GM13976 (cell line): Measurements from ENCODE around the gene NSD1.

Experiments
- DNase-seq: peaks from one replicate; pipeline ENCODE4 v3.0.0; 2012; ENCODE audit warnings: low spot score
- in situ Hi-C: fragments of 300-500 bp; cut with MboI; formaldehyde crosslinking; loops from one replicate; pipeline ENCODE4 v1.12.0; 2022; ENCODE audit warnings: low sequenced_read_pairs, mixed read lengths, inconsistent platforms; ENCODE audit not compliant: unreplicated experiment
- TF ChIP-seq, protein P1 (sequence below): IDR thresholded peaks from 2 replicates; pipeline ENCODE4 v1.5.1; 2012; ENCODE audit warnings: borderline replicate concordance, mild to moderate bottlenecking; ENCODE audit not compliant: insufficient read depth; ENCODE audit errors: extremely low read depth, missing control alignments, control extremely low read depth

The NSD1 gene

DNA sequence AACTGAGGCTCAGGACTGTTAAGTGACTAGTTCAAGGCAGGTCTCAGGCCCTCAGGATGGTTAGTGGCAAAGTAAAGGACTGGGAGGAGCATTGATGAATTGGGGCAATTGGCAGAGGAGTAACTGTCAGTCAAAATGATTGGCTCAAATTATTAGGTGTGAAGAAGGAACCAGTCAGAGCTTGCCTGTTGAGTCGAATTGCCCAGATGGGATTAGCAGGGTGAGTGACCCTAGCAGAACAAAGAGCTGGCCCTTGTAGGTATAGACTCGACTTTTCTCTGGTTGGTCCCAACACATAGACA lies 2.6 kb upstream of the NSD1 start:
- DNase-seq: no peak
- TF ChIP-seq, protein P1, sequence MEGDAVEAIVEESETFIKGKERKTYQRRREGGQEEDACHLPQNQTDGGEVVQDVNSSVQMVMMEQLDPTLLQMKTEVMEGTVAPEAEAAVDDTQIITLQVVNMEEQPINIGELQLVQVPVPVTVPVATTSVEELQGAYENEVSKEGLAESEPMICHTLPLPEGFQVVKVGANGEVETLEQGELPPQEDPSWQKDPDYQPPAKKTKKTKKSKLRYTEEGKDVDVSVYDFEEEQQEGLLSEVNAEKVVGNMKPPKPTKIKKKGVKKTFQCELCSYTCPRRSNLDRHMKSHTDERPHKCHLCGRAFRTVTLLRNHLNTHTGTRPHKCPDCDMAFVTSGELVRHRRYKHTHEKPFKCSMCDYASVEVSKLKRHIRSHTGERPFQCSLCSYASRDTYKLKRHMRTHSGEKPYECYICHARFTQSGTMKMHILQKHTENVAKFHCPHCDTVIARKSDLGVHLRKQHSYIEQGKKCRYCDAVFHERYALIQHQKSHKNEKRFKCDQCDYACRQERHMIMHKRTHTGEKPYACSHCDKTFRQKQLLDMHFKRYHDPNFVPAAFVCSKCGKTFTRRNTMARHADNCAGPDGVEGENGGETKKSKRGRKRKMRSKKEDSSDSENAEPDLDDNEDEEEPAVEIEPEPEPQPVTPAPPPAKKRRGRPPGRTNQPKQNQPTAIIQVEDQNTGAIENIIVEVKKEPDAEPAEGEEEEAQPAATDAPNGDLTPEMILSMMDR: no peak
- in situ Hi-C loops: no loop called here

DNA sequence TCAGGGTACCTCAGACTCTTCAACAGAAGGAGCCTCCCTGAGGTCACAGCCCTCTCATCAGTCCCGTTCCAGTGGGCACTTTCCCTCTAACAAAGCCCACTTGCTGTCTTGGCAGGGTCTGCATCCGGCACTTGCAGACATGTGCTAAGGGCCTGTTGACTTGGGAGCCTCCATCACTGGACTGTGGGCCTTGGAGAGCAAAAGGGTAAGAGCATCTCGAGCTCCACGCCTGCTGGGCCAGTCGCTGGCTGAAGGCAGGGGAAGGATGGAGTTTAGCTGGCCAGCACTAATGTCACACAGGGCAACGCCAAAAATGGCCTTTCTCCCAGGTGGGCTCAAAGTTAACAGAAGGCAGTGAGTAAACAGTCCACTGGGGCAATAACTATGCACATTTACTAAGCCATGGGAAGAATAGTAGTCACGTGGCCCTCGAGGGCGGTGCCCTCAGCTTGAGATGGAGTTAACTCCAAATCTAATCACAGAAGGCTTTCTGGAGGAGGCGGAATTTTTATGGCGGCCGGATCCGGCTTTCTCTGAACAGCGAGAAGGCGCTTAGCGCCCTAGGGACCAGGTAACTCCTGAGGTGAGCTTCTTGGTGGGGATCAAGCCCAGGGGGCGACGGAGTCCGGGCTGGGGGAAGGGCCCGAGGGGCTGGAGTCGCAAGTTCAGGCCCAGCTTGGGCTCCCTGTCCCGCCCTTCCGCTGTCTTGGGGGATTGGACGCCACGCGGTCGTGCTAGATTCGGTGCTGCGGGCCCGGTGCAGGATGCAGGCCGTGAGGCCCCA lies 2.0 kb upstream of the NSD1 start:
- in situ Hi-C loops: no loop called here
- TF ChIP-seq, protein P1: no peak
- DNase-seq: no peak

DNA sequence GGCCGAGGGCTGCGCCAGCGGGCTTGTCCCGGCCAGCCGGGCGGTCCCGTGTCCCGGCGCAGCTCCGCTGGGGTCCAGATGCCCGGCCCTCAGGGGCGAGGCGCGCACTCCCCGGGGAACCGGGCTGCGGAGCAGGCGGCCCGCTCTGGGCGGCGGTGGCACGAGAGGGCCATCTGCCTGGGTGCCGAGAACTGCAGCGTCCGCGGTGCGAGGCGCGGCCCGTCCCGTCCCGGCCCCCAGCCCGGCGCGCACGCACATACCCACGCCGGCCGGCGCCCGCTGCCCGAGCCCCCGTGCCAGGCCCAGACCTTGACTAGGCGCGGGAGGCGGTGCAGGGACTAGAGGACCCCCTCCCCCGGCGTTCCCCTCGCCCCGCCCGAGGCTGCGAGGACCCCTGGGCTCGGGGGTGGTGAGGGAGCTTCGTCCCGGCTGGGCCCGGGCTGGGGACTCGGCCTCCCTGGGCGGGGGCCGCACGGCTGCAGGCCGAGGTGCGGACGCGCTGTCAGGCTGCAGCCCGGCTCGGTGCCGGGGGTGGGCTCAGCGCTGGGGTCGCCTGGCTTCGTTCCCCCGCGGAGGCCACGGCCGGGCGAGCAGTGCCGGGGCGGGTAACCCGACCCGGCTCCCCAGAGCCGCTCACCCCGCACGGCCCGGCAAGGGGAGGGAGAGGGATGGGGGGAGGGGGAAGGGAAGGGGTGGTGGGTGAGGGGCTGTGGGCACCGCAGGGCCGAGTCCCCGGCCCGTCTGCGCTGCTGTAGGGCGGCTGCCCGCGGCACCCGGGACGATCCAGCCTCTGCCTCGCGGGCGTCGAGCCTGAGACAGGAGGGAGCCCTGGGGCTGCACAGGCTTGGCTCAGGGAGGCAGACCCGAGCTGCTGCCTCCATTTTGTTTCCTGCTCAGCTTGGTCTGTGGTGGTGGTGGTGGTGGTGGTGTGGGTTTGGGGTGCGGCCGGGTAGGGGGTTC lies 1.2 kb upstream of the NSD1 start:
- peak; percentile 61 for DNase-seq
- TF ChIP-seq, protein P1: no peak
- in situ Hi-C loops: no loop called here

- in situ Hi-C loops: no loop called here
- DNase-seq: peak; percentile 65
- TF ChIP-seq, protein P1: no peak
These were observed 502 bp downstream of the NSD1 start for GRCh38 chr5:177133853-177134696.

DNA sequence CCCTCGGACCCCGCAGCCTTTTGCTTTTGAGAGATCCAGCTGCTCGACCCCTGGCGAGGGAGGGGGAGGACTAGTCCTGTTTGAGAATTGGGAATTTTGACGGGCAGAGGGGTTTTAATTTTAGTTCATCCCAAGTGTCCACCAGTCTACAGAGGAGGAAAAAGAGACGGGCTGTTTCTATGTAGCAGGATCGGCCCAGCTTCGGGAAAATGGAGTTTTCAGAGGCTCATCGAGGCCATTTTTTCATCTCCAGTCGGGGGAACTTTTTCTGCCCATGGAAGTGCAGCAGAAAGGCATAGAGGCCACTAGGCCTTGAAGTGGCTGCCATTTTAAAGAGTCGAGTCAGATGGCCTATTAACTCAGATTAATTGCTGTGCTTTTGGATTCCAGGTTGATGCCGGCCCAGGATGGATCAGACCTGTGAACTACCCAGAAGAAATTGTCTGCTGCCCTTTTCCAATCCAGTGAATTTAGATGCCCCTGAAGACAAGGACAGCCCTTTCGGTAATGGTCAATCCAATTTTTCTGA lies 1.2 kb downstream of the NSD1 start:
- in situ Hi-C loops: no loop called here
- DNase-seq: no peak
- TF ChIP-seq, protein P1: no peak

- TF ChIP-seq, protein P1: no peak
- no peak for DNase-seq
- in situ Hi-C loops: no loop called here
These were observed 6.7 kb downstream of the NSD1 start for GRCh38 chr5:177140312-177140711.
